ENCODE measurements around the gene SPON2.
A peak's percentile ranks its signal among the peaks of the same experiment; 100 is the strongest.
"Not testable (repeated sequence)": the region's sequence is repeated elsewhere in the genome, so short reads cannot be mapped to it uniquely, and the experiment has no call there.

Gene SPON2

DNA sequence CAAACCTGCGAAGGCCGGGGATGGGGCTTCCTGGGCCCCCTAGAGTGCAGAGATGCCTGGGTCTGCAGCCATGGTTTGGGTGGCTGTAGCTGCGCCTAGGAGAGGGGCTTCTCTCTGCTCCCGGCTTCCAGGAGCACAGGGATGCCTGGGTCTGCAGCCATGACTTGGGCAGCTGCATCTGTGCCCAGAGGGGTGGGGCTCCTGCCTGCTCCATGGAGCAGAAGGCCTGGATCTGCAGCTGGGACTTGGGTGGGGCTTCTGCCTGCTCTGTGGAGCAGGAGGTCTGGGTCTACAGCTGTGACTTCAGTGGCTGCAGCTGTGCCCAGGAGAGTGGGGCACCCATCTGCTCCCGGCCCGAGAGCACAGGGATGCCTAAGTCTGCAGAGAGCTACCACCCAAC lies 20.8 kb downstream of the SPON2 start:
- DNase-seq (ENCODE audit: low read depth) = no peak

DNA sequence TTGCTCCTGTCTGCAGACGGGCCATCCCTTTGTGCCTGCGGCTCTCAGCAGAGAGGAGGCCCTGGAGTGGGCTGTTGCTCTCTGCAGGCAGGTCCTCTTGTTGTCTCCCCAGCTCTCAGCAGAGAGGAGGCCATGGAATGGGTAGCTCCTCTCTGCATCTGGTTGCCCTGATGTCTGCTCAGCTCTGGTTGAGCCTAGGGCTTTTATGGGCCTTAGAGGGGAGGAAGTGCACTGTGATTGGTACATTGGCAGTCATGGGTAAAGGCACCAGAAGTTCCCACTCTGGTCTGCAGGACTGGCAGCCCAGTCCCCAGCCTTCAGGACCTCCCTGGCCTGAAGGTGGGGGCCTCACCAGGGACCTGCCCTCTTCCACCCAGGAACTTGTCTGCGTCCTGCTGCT lies 21.5 kb downstream of the SPON2 start:
- no peak for DNase-seq (ENCODE audit: low read depth)

DNA sequence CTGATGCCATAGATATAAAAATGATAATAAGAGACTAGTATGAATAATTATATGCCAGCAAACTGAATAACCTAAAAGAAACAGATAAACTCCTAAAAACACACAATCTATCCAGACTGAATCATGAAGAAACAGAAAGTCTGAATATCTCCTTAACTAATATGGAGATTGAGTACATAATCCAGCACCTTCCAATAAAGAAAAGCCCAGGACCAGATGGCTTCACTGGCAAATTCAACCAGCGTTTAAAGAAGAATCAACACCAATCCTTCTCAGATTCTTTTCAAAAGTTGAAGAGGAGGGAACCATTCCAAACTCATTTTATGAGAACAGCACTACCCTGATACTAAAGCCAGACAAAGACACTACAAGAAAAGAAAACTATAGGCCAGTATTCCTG lies 32.5 kb downstream of the SPON2 start:
- DNase-seq (ENCODE audit: low read depth) = no peak

DNA sequence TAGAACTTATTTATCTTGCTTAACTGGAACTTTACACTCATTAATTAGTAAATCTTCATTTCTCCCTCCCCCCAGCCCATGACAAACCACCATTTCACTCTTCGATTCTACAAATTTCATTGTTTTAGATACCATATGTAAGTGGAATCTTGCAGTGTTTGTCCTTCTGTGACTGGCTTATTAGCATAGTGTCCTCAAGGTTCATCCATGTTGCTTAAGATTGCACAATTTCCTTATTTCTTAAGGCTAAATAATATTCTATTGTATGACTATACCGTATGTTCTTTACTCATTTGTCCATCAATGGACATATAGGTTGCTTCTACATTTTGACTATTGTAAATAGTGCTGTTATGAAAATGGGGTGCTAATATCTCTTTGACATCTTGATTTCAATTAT lies 34.5 kb downstream of the SPON2 start:
- DNase-seq (ENCODE audit: low read depth) = no peak

DNA sequence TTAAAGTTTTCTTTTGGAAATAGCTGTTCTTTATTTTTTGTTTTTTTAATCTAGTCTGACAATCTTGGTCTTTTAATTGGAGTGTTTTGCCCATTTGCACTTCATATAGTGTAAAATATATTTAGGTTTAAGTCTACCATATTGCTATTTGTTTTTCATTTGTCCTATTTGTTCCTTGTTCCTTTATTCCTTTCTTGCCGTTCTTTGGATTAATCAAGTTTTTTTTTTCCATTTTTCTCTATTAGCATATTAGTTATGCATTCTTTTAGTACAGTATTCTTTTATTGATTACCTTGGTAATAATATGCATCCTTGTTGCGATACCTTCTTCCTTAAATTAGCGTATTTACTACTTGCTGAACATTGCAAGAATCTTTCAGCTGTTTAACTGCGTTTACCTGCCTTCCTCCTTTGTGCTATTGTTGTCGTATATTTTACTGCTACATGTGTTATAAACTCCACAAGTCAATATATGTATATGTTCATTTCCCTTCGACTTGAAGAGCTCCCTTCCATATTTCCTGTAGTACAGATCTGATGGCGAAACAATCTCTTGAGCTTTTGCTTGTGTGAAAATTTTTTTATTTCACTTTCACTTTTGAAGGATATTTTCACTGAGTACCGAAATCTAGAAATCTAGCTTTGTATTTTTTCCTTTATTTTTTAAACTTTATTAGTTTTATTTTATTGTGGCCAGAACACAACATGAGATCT lies 35.2 kb downstream of the SPON2 start:
- no peak for DNase-seq (ENCODE audit: low read depth)

DNA sequence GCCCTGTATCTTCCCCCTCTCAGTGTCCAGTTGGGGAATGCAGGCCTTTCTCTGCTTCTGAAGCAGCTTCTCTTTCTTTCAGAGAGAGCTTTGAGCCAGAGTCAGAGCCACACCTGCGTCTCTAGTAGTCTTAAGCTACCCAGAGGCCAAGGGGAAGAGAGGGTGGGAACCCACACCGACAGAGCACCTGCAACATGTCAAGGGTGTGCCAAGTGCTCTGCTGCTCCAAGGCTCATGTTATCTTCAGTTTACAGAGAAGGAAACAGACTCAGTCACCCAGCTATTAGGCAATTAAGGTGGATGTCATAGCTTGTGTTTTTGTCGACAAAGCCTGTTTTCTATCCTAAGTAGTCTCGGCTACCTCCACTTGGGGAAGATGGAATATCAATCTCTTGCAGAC lies 36.3 kb downstream of the SPON2 start:
- no peak for DNase-seq (ENCODE audit: low read depth)

DNA sequence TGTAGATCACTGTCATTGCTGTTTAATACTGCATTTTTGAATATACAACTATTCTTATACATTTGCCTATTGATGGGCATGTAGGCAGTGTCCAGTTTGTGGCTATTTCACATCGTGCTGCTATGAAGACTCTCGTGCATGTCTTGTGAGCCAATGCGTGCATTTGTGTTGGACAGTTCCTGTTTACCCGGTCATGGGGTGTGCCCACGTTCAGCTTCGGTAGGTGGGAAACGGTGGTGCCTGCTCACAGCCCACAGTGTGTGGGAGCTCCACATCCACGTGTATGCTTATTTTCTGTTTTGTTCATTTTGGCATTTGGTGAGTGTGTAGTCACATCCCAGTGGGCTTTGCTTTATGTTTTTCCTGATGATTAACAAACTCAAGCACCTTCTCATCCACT lies 39.4 kb downstream of the SPON2 start:
- no peak for DNase-seq (ENCODE audit: low read depth)

DNA sequence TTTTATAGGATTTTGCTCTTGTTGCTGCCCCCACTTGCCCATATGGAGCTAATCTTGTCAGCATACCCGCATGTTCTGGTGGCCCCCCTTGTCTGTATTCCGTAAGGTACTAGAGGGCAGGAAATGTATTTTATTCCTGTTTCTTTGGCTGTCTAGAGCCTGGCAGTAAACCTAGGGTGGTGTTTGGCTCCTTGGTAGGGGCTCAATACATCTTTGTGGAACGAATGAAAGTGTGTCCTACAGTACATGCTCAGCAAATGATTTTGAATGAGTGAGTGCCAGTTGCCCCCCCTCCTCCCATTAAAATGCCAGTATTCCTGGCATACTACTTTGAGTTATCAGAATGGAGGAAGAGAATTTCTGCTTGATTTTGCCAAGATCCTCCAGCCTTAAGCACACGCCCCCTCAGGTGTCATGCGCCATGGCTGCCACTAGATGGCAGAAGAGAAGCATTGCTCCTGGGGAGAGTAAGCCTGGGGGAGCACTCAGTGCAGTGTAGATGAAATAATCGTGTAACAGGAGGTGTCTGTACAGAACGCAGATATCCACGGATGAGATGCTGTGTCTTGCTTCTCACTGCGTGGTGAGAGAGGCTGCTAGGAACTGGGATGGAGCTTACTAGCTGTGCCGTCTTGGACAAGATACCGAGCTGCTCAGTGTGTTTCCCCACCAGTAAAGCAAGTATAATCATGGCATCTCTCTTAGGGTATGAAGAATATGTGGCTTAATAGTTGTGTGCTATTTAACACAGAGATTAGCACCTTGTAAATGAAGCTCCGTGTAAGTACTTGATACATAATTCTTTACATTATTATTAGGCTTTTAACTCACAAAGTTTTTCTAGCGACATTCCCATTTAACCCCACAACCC lies 41.8 kb downstream of the SPON2 start:
- peak; percentile 39 for DNase-seq (ENCODE audit: low read depth)

DNA sequence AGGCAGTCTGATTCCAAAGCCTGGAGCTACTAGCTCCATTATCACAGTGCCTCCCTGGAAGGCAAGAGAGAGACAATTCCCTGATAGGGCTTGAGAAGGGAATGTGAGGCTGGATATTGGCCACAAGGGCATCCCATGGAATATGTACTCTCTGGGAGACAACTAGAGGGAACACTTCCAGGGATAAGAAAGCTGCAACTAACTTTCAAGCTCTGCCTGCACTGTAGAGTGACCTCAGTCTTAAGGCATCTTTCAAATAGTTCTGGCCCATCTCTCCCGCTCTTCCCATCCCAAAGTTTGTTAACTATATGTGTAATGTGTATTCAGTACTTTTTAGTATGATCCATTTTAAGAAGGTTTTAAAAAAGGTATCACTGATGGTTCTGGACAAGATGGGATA lies 45.9 kb downstream of the SPON2 start:
- DNase-seq (ENCODE audit: low read depth) = no peak

DNA sequence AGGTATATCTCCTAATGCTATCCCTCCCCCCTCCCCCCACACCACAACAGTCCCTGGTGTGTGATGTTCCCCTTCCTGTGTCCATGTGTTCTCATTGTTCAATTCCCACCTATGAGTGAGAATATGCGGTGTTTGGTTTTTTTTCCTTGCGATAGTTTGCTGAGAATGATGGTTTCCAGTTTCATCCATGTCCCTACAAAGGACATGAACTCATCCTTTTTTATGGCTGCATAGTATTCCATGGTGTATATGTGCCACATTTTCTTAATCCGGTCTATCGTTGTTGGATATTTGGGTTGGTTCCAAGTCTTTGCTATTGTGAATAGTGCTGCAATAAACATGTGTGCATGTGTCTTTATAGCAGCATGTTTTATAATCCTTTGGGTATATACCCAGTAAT lies 46.9 kb downstream of the SPON2 start:
- not testable (repeated sequence) for DNase-seq (ENCODE audit: low read depth)

DNA sequence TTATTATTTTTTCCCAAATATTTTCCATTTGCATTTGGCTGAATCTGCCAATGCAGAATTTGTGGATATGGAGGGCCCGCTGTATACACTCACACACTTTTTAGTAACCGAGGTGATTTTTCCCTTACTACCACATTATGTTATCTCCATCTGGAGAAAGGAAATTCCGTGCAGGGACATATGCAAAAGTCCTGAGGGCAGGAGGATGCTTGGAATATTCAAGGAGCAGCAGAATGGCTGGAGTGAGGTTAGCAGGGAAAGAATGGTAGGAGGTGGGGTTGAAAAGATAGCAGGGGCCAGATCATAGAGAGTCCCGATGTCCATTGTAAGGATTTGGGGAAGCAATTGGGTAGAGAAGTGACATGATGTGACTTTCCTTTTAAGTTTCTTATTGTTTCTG lies 47.6 kb downstream of the SPON2 start:
- no peak for DNase-seq (ENCODE audit: low read depth)

DNA sequence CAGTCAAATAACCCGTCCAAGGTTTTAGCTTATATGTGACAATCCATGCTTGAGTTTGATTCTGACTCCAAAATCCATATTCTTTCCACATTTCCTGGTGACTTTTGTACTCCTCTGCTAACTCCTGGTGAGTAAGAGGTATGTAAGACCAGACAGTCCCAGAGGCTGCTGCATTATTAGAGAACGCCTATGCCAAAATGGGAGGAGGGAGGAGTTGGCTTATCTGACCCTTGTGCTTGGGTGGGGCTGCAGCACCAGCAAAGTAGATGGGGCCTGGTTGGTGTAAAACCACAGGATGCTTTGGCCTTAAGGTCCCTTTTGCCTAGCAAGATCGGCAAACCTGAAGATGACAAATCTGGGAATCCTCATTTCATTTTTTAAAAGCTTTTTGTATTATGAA lies 49.9 kb downstream of the SPON2 start:
- no peak for DNase-seq (ENCODE audit: low read depth)
